ENCODE results near the gene TEX22. TPM values are rescaled to one million over a fixed set of nuclear protein-coding genes. Genes with fewer than 3 reads are reported as not detected.

Gene TEX22
- total RNA-seq, 1 experiment from 2014 or later = 0.29 TPM

- Histone ChIP-seq H3K4me1 (ENCODE audit: insufficient read depth, low read length) (no peaks in the 10 kb centered on the region), H3K27me3 (ENCODE audit: low read length) (no peaks in the 10 kb centered on the region), H3K79me2 (ENCODE audit: low read length) (no peaks in the 10 kb centered on the region), H3K27ac (ENCODE audit: low read length) (no peak overlapping the region), H2AFZ (ENCODE audit: low read length) (no peak overlapping the region), H3K9me3 (ENCODE audit: low read length) (no peaks in the 10 kb centered on the region), H3K9me2 (replicated peaks; ENCODE audit: low read length) (no peaks in the 10 kb centered on the region), H3K4me3 (ENCODE audit: low read length) (no peak overlapping the region), H3K9ac (ENCODE audit: low read length) (no peak overlapping the region), H3K36me3 (ENCODE audit: low read depth, low read length) (no peaks in the 10 kb centered on the region), H3F3A (ENCODE audit: low read length, unreplicated experiment) (no peaks in the 10 kb centered on the region), H4K20me1 (ENCODE audit: low read length) (no peaks in the 10 kb centered on the region), H3K4me2 (ENCODE audit: low read length) (no peak overlapping the region)
- peak; percentile 5 for DNase-seq
- ChIA-PET CTCF (interaction anchor here (0.6 kb wide), 2 partner anchors 115 to 170 kb away, joined by 3 read pairs; no protein-coding TSS in a partner anchor), POLR2A (ENCODE audit: unreplicated experiment) (no interaction called here)
- peak; percentile 73 for ATAC-seq
- TF ChIP-seq EZH2 (IDR thresholded peaks at IDR 0.05; ENCODE audit: low read length, unreplicated experiment) (no peak), CTCF (conservative IDR thresholded peaks at IDR 0.05; ENCODE audit: low read depth, low read length) (no peak), EZH2phosphoT487 (IDR thresholded peaks at IDR 0.05; ENCODE audit: borderline replicate concordance, low read length) (no peak)
- intact Hi-C loops (cut with micrococcal nuclease) = no loop called here
- no TSS peak for BruUV-seq (replicated peaks)
These were observed 23.9 kb upstream of the TEX22 start for GRCh38 chr14:105374389-105374788.

GRCh38 chr14:105375635-105376057 is 22.7 kb upstream of the TEX22 start:
- no peak overlapping the region for H3K4me2 ChIP-seq (ENCODE audit: low read length)
- ChIA-PET CTCF (no interaction called here), POLR2A (ENCODE audit: unreplicated experiment) (no interaction called here)
- no peaks in the 10 kb centered on the region for H3K36me3 ChIP-seq (ENCODE audit: low read depth, low read length)
- H3K79me2 ChIP-seq (ENCODE audit: low read length) = no peaks in the 10 kb centered on the region
- DNase-seq (no peak), ATAC-seq (no peak)
- H3K27ac ChIP-seq (ENCODE audit: low read length) = no peak overlapping the region
- no TSS peak for BruUV-seq (replicated peaks)
- H3K9me3 ChIP-seq (ENCODE audit: low read length) = no peaks in the 10 kb centered on the region
- no peak overlapping the region for H2AFZ ChIP-seq (ENCODE audit: low read length)
- no peaks in the 10 kb centered on the region for H3K27me3 ChIP-seq (ENCODE audit: low read length)
- H4K20me1 ChIP-seq (ENCODE audit: low read length) = no peaks in the 10 kb centered on the region
- no peak overlapping the region for H3K4me3 ChIP-seq (ENCODE audit: low read length)
- TF ChIP-seq EZH2phosphoT487 (IDR thresholded peaks at IDR 0.05; ENCODE audit: borderline replicate concordance, low read length) (no peak), EZH2 (IDR thresholded peaks at IDR 0.05; ENCODE audit: low read length, unreplicated experiment) (no peak), CTCF (conservative IDR thresholded peaks at IDR 0.05; ENCODE audit: low read depth, low read length) (no peak)
- no peaks in the 10 kb centered on the region for H3K4me1 ChIP-seq (ENCODE audit: insufficient read depth, low read length)
- H3K9me2 ChIP-seq (replicated peaks; ENCODE audit: low read length) = no peaks in the 10 kb centered on the region
- no peak overlapping the region for H3K9ac ChIP-seq (ENCODE audit: low read length)
- H3F3A ChIP-seq (ENCODE audit: low read length, unreplicated experiment) = no peaks in the 10 kb centered on the region
- intact Hi-C loops (cut with micrococcal nuclease) = no loop called here

GRCh38 chr14:105376521-105377440 is 21.6 kb upstream of the TEX22 start:
- CTCF ChIA-PET = no interaction called here
- ATAC-seq (no peak), DNase-seq (no peak)
- no peaks in the 10 kb centered on the region for H3F3A ChIP-seq (ENCODE audit: low read length, unreplicated experiment)
- H3K9me2 ChIP-seq (replicated peaks; ENCODE audit: low read length) = no peaks in the 10 kb centered on the region
- no TSS peak for BruUV-seq (replicated peaks)
- POLR2A ChIA-PET (ENCODE audit: unreplicated experiment) = no interaction called here
- H3K36me3 ChIP-seq (ENCODE audit: low read depth, low read length) = no peaks in the 10 kb centered on the region
- H3K27ac ChIP-seq (ENCODE audit: low read length) = no peak overlapping the region
- no peaks in the 10 kb centered on the region for H3K4me1 ChIP-seq (ENCODE audit: insufficient read depth, low read length)
- H2AFZ ChIP-seq (ENCODE audit: low read length) = no peak overlapping the region
- H3K79me2 ChIP-seq (ENCODE audit: low read length) = no peaks in the 10 kb centered on the region
- no peak overlapping the region for H3K4me2 ChIP-seq (ENCODE audit: low read length)
- no peak overlapping the region for H3K4me3 ChIP-seq (ENCODE audit: low read length)
- H3K9ac ChIP-seq (ENCODE audit: low read length) = no peak overlapping the region
- H3K9me3 ChIP-seq (ENCODE audit: low read length) = no peaks in the 10 kb centered on the region
- no peaks in the 10 kb centered on the region for H4K20me1 ChIP-seq (ENCODE audit: low read length)
- TF ChIP-seq EZH2phosphoT487 (IDR thresholded peaks at IDR 0.05; ENCODE audit: borderline replicate concordance, low read length) (no peak), CTCF (conservative IDR thresholded peaks at IDR 0.05; ENCODE audit: low read depth, low read length) (no peak), EZH2 (IDR thresholded peaks at IDR 0.05; ENCODE audit: low read length, unreplicated experiment) (no peak)
- intact Hi-C loops (cut with micrococcal nuclease) = no loop called here
- no peaks in the 10 kb centered on the region for H3K27me3 ChIP-seq (ENCODE audit: low read length)
